C4-2B (cell line): ENCODE results near the gene MACROD1.

Experiments
- H3K27ac ChIP-seq: fragments of 450-650 bp; 2 replicates; pipeline ENCODE4 v1.5.1; 2017
- ZFX ChIP-seq: fragments of 450-650 bp; IDR thresholded peaks from 2 replicates; pipeline ENCODE4 v1.6.1; 2017
- TF ChIP-seq, protein P1 (sequence below): fragments of 450-650 bp; conservative IDR thresholded peaks from 2 replicates; pipeline ENCODE4 v1.5.1; 2017; ENCODE audit warnings: mild to moderate bottlenecking

MACROD1 gene

DNA sequence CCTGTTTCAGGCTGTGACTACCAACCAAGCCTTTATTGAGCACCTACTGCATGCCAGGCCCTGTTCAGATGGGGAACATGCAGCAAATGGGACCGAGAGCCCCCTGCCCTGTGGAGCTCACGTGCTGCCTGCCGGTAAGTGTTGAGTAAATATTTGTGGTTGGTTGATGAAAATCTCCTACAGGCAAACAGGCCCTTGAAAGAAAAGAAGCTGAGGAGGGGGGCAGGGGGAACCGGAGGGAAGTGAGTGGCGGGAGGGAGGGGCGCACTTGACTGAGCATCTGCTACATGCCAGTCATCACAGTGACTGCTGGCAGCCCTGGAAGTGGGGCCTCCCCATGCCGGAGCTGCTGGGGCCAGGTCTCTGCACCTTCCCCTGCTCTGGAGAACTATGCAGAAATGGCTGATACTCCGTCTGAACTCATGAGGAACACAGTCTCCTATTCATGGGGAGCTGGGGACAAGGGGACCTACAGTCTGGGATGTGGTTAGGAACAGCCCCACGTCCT, 34.2 kb downstream of the MACROD1 start:
- peak overlapping the region; percentile 37; the same call in 1 of the 2 replicates for H3K27ac ChIP-seq
- no peak for TF ChIP-seq ZFX
- TF ChIP-seq, protein P1, sequence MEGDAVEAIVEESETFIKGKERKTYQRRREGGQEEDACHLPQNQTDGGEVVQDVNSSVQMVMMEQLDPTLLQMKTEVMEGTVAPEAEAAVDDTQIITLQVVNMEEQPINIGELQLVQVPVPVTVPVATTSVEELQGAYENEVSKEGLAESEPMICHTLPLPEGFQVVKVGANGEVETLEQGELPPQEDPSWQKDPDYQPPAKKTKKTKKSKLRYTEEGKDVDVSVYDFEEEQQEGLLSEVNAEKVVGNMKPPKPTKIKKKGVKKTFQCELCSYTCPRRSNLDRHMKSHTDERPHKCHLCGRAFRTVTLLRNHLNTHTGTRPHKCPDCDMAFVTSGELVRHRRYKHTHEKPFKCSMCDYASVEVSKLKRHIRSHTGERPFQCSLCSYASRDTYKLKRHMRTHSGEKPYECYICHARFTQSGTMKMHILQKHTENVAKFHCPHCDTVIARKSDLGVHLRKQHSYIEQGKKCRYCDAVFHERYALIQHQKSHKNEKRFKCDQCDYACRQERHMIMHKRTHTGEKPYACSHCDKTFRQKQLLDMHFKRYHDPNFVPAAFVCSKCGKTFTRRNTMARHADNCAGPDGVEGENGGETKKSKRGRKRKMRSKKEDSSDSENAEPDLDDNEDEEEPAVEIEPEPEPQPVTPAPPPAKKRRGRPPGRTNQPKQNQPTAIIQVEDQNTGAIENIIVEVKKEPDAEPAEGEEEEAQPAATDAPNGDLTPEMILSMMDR: no peak

DNA sequence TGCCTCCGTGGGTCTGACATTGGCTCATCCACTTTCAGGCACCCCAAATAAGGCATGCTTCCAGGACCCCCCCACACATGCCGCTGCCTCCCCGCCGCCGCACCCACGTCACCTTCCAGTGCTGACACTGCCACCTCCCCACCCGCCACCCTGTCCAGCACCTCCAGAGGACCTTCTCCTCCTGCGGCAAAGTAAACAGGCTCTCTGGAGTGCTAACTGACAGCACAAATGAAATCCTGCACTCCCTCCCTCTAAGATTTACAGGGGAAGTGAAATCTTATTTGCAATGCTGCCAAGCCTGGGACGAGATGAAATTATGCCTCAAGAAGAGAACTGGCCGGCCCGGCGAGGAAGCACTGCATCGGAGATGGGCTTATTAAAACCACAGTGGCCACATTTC, 35.3 kb downstream of the MACROD1 start:
- peak overlapping the region; percentile 37; the same call in 1 of the 2 replicates for H3K27ac ChIP-seq
- no peak for TF ChIP-seq ZFX
- TF ChIP-seq, protein P1: no peak

DNA sequence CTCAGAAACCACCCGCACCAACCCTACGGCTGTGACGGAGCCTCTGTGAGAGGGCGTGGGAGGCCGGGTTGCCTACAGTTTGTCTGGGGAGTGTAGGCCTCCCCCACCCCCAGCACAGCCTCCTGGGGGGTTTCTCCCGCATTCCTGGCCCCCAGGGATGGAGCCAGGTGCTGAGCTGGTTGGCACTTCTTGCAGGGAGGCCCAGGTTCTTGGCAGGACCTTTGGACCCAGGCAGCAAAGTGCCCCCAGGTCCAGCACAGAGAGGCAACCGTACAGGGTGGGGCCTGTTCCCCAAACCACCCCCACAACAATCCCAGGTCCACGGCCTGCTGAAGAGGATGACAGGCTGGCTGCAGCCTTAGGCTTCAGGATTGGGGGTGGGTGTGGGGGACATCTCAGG, 36.5 kb downstream of the MACROD1 start:
- TF ChIP-seq ZFX: no peak
- TF ChIP-seq, protein P1: no peak
- no peak overlapping the region for H3K27ac ChIP-seq

DNA sequence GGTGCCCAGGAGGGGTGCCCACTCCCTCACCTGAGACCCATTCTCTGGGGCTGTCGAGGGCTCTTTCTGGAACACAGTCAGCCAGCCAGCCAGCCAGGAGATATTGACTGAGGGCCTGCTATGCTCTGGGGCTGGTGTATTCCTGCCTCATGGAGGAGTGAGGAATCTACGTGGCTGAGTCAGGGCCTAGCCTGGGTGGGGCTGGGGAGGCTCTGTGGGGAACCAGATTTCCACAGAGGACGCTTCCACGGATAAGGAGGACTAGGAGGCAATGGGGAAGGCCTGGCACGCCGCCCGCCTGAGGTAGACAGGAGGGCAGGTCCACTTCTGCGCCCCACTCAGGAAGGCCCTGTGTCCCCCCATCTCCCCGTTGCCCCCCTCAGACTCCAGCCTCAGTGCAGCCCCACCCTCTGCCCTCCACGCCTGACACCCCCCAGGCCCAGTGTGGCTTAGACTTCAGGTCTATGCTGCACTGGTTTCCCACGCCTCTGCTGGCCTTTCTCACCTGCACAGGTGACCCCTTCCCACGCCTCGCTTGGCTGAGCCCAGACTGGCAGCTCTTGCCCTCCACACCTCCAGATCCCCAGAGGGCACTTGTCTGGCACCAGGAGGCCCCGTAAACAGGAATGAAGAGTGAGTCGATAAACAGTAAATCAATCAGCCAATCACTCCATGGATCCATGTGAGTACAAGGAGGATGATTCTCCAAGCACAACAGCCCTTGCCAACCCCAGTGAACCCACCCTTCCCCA, 37.5 kb downstream of the MACROD1 start:
- no peak for TF ChIP-seq ZFX
- TF ChIP-seq, protein P1: no peak
- H3K27ac ChIP-seq: no peak overlapping the region

DNA sequence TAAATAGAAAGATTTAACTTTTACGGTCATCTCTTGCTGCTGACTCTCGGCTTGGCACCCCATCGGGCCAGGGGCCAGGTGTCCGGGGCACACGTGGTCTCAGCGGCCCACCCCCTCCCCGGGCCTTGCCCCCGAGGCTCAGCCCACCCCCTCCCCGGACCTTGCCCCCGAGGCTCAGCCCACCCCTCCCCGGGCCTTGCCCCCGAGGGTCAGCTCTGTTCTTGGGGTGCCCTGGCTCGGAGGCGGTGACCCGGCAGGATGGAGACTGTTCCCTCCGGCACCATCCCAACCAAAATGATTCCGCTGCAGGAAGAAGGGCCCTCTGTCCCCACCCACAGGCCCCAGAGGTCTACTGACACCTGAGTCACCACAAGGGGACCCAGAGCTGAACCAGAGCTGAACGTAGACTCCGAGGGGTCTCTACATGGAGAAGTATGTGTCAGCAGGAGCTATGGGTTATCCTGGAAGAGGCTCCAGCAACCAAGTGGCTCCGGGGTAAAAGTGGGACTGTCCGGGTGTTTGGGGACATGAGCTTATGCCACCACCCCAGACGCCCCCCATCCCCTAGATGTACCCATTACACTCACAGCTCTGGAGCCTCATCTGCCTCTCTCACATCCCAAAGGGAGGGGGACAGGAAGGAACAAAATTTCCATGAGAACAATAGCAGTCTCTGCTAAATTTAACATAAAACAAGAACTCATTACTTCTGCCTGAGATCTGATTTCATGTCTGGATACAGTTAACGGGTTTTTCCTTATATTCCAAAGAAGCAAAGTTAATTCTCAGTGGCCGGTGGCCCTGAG, 38.4 kb downstream of the MACROD1 start:
- no peak overlapping the region for H3K27ac ChIP-seq
- no peak for TF ChIP-seq ZFX
- TF ChIP-seq, protein P1: no peak

DNA sequence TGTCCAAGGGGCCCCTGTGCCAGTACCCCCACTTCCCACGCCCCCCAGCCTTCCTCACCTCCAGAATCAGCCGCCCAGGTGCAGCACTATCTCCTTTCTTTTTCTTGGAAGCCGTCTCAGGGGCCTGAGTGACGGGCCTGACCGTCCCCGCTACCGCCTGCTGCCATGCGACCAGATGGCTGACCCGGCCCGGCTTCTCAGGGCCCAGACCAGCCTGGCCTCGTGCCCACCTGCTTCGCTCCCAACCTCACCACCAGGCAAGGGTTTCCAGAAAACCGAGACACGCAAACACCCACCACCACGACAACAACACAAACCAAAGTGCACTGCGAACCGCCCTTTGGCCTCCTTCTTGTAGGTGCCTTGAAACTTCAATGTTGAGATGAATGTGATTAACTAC, 39.1 kb downstream of the MACROD1 start:
- no peak for TF ChIP-seq ZFX
- TF ChIP-seq, protein P1: no peak
- no peak overlapping the region for H3K27ac ChIP-seq

- TF ChIP-seq, protein P1: no peak
- TF ChIP-seq ZFX: no peak
- no peak overlapping the region for H3K27ac ChIP-seq
Observed at GRCh38 chr11:64126371-64126770, 39.5 kb downstream of the MACROD1 start.
